Progenitor cell of endocrine pancreas (in vitro differentiated cells): ENCODE data around the gene LRFN2. TPM values are rescaled to one million over a fixed set of nuclear protein-coding genes. Genes with fewer than 3 reads are reported as not detected.

ENCODE experiments used
- DNase-seq: peaks from one replicate; pipeline ENCODE4 v3.0.0; 2021; ENCODE audit warnings: low spot score; ENCODE audit not compliant: unreplicated experiment
- H3K27ac Mint-ChIP-seq: 2 replicates; pipeline ENCODE4 v1.8.0; 2021; ENCODE audit warnings: mild to moderate bottlenecking, moderate library complexity, mixed read lengths
- H3K27me3 Mint-ChIP-seq: 2 replicates; pipeline ENCODE4 v1.8.0; 2021; ENCODE audit warnings: mixed read lengths
- H3K36me3 Mint-ChIP-seq: 2 replicates; pipeline ENCODE4 v1.8.0; 2022; ENCODE audit warnings: mixed read lengths; ENCODE audit not compliant: insufficient read depth
- H3K4me1 Mint-ChIP-seq: 2 replicates; pipeline ENCODE4 v1.8.0; 2021; ENCODE audit warnings: low read depth, mixed read lengths
- H3K4me3 Mint-ChIP-seq: 2 replicates; pipeline ENCODE4 v1.8.0; 2021; ENCODE audit warnings: low read depth, mild to moderate bottlenecking, moderate library complexity, mixed read lengths
- H3K9me3 Mint-ChIP-seq: 2 replicates; pipeline ENCODE4 v1.8.0; 2021; ENCODE audit warnings: low read depth, mixed read lengths
- CTCF ChIP-seq: fragments of 200-600 bp; sonication (generic); IDR thresholded peaks from one replicate; pipeline ENCODE4 v1.5.0; 2021; ENCODE audit warnings: antibody characterized with exemption, mild to moderate bottlenecking; ENCODE audit not compliant: unreplicated experiment
- total RNA-seq: library from RNA; stranded (reverse); gene quantifications from 2 replicates; pipeline ENCODE4 v1.2.1, GENCODE V29; 2021

The LRFN2 gene
- total RNA-seq, 1 donor from 2014 or later: 0.14 TPM

GRCh38 chr6:40380271-40380670, 206.9 kb downstream of the LRFN2 start:
- H3K4me1 Mint-ChIP-seq: no peaks in the 10 kb centered on the region
- DNase-seq: no peak
- H3K27ac Mint-ChIP-seq: no peak overlapping the region
- H3K36me3 Mint-ChIP-seq: no peaks in the 10 kb centered on the region
- TF ChIP-seq CTCF: no peak
- H3K4me3 Mint-ChIP-seq: no peak overlapping the region
- no peaks in the 10 kb centered on the region for H3K9me3 Mint-ChIP-seq
- H3K27me3 Mint-ChIP-seq: peaks cover 19% of the 10 kb centered on the region

GRCh38 chr6:40379811-40380210, 207.4 kb downstream of the LRFN2 start:
- Mint-ChIP-seq H3K4me3 (no peak overlapping the region), H3K27me3 (peaks cover 19% of the 10 kb centered on the region), H3K36me3 (no peaks in the 10 kb centered on the region), H3K9me3 (no peaks in the 10 kb centered on the region), H3K27ac (no peak overlapping the region), H3K4me1 (no peaks in the 10 kb centered on the region)
- no peak for DNase-seq
- TF ChIP-seq CTCF: no peak

GRCh38 chr6:40378725-40379074, 208.5 kb downstream of the LRFN2 start:
- DNase-seq: no peak
- no peak for TF ChIP-seq CTCF

GRCh38 chr6:40378071-40378724, 209.0 kb downstream of the LRFN2 start:
- Mint-ChIP-seq H3K9me3 (no peaks in the 10 kb centered on the region), H3K36me3 (no peaks in the 10 kb centered on the region), H3K4me1 (no peaks in the 10 kb centered on the region), H3K4me3 (no peak overlapping the region), H3K27ac (no peak overlapping the region), H3K27me3 (peaks cover 16% of the 10 kb centered on the region)
- DNase-seq: no peak
- no peak for TF ChIP-seq CTCF

More at GRCh38 chr6:40378725-40379074, 208.5 kb downstream of the LRFN2 start:
- Mint-ChIP-seq H3K27me3 (peaks cover 19% of the 10 kb centered on the region), H3K9me3 (no peaks in the 10 kb centered on the region), H3K27ac (no peak overlapping the region), H3K4me3 (no peak overlapping the region), H3K36me3 (no peaks in the 10 kb centered on the region), H3K4me1 (no peaks in the 10 kb centered on the region)

- Mint-ChIP-seq H3K36me3 (no peaks in the 10 kb centered on the region), H3K4me3 (no peak overlapping the region), H3K9me3 (no peaks in the 10 kb centered on the region), H3K4me1 (no peaks in the 10 kb centered on the region), H3K27ac (no peak overlapping the region), H3K27me3 (peaks cover 11% of the 10 kb centered on the region)
- DNase-seq: no peak
- no peak for TF ChIP-seq CTCF
Measured at GRCh38 chr6:40377173-40377806, 209.9 kb downstream of the LRFN2 start.
